ENCODE results near the gene COPG1.

GRCh38 chr3:129315223-129315997 is 66.0 kb downstream of the COPG1 start:
- TF ChIP-seq NANOG (IDR thresholded peaks at IDR 0.05; ENCODE audit: borderline replicate concordance) (no peak), CTCF (conservative IDR thresholded peaks at IDR 0.05; ENCODE audit: low read depth in 2 of 2) (no peak), EZH2phosphoT487 (IDR thresholded peaks at IDR 0.05; ENCODE audit: unreplicated experiment) (no peak)
